Hematopoietic multipotent progenitor cell treated with erythropoietin and hydrocortisone succinate and interleukin-3 and kit ligand, for 4 days (in vitro differentiated cells): ENCODE measurements around the gene PRAMEF20.
"Not testable (repeated sequence)": the region's sequence is repeated elsewhere in the genome, so short reads cannot be mapped to it uniquely, and the experiment has no call there.

Source experiments
- DNase-seq: peaks from one replicate; pipeline ENCODE4 v3.0.0-alpha.2; 2015

Gene PRAMEF20

DNA sequence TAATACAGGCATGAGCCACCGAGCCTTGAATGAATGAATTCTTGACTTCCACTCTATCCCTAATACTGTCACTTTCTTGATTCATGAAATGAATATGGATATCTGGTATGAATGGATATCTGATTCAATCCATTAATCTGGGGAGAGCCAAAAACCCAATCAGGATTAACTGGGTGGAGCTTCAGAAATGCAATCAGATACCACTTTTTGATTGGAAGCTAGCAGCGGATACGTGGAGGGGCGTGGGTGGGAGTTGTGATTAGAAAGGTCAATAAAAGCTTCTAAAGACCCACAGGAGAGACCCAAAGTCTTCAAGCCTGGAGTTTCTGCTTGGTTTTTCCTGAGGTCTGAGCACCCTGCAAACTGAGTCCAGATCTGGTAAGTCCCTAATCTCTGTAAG is at the start of gene PRAMEF20:
TSS of gene PRAMEF20 (plus strand) at position 301 of the 400 bp plus-strand sequence. CDS start 5,905 bp downstream, outside the sequence.
- not testable (repeated sequence) for DNase-seq

DNA sequence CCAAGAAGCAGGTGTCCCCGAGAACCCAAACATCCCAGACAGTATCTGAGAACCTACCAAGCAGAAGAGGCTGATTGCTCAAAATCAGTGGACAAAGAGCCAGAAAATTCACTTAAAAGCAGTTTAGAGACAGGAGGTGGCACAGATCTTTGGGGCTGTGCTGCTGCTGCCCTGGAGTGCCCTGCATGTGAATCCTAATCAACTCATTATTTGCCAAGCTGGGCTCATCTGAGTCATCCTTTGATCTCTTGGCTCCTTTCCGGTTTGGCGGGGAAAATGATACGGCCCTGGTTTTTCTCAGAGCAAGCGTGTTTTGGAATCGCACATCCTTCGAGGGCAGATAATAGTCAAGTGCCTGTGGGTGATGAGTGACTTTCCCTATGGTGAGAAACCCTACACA is 47.9 kb upstream of the PRAMEF20 start:
- not testable (repeated sequence) for DNase-seq

DNA sequence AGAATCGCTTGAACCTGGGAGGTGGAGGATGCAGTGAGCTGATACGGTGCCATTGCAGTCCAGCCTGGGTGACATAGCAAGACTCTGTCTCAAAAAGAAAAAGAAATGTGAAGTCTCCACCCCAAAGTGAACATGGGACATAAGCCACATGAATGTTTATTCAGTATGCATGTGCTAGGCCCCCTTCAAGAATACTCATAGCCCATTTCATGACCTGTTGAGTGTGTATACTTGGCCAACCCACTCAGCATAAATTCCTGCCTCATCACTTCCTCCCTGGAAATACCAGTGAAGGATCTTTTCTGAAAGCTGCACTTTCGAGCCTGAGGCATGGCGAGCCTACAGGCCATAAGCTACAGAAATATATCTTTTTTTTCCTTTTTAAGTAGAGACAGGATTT is 45.3 kb upstream of the PRAMEF20 start:
- DNase-seq, result not testable (repeated sequence)

DNA sequence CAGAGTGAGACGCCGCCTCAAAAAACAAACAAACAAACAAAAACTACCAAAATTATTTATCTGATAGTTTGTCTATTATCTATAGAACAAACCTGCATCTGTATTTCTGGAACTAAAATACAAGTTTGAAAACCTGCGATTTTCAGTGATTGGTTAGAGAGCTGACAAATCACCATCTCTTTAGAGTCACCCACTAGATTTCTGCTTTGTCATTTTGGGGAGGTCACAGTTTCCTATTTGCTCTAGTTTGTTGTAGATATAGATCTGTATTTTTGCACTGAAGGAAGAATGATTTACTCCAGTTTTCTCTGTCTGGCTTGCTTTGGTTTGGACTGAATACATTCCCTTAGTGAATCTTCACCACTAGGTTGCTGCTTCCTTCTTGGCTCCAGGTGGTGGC is 43.7 kb upstream of the PRAMEF20 start:
- DNase-seq, result peak; percentile 33

DNA sequence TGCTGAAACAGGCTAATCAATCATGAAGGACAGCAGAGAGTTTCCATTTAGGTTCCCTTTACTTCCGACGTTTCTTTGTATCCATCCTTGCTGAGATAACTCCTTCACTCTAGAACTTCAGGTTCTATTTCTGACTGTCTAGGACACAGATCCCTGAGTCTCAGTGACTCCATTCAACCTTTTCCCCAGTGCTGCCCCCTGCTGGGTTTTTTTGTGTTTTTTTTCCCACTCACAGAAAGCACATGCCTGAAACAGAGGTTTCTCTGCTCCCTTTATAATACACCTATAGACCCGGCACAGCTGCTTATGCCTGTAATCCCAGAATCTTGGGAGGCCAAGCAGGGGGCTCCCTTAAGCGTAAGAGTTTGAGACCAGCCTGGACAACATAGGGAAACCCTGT is 41.7 kb upstream of the PRAMEF20 start:
- DNase-seq, result peak; percentile 49

DNA sequence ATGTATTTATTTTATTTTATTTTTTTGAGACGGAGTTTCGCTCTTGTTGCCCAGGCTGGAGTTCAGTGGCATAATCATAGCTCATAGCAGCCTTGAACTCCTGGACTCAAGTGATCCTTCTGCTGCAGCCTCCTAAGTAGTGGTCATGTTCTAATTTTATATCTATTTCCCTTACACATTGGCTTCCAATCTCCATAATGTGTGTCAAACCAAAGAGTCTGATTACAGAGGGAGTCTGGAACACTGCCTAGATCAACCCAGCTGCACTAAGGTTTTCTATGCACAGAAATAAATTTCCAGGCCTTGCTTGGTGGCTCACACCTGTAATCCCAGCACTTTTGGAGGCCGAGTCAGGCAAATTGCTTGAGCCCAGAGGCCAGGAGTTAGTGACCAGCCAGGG is 31.3 kb upstream of the PRAMEF20 start:
- DNase-seq, result not testable (repeated sequence)

DNA sequence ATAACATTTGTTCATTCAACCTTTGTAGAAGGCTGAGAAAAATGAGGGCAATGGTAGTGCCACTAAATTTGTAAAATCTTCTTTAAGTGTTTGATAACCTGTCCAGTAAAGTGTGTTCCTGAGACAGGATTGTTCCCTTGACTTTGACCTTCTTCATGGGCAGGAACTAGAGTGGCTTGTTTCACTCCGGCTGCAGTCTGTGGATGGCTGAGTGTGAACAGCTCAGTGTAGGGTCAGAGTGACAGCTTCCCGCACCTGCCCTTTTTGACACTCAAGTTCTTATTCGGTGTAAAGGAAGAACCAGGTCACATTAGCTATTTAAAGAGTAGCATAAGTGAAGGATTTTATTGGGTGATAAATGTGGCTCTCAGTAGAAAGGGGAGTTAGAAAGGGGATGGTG is 29.9 kb upstream of the PRAMEF20 start:
- DNase-seq, result not testable (repeated sequence)

DNA sequence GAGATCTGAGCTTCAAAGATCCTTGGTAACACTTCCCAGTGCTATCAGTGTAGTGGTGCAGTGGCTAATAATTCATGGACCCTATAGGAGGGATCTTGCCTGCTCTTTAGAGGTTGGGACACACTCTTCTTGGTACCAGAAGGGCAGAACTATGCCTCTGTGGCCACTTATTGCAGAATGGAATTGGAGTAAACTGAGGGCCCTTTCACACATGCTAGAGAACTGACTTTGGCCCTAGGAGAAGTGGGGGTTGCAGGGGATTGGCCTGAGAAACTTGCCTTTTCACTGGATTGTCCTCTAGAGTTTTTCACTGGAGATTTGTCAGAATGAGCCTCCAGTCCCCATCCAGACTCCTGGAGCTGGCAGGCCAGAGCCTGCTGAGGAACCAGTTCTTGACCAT is 20.9 kb upstream of the PRAMEF20 start, which contains the start of gene PRAMEF17:
TSS of gene PRAMEF17 (plus strand) at position 301 of the 400 bp plus-strand sequence. CDS start at position 327, 26 bp downstream.
- DNase-seq, result not testable (repeated sequence)

DNA sequence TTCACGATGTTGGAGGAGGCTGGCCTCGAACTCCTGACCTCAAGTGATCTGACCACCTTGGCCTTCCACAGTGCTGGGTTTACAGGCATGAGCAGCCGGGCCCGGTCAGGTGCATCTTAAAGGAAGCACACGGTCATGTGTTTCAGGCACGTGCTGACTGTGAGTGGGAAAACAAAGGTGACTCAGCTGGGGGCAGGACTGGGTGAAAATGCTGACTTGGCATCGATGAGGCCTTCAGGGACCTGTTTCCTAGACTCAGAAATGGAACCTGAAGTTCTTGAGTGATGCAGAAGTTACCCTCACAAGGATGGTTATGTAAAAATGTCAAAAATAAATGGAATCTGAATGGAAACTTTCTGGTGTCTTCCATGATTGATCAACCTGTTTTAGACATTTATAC is 17.2 kb upstream of the PRAMEF20 start:
- not testable (repeated sequence) for DNase-seq

DNA sequence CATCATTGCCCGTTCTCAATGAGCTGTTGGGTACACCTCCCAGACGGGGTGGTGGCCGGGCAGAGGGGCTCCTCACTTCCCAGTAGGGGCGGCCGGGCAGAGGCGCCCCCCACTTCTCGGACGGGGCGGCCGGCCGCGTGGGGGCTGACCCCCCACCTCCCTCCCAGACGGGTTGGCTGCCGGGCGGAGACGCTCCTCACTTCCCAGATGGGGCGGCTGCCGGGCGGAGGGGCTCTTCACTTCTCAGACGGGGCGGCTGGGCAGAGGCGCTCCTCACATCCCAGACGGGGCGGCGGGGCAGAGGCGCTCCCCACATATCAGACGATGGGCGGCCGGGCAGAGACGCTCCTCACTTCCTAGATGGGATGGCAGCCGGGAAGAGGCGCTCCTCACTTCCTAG is 15.5 kb upstream of the PRAMEF20 start:
- DNase-seq, result not testable (repeated sequence)

DNA sequence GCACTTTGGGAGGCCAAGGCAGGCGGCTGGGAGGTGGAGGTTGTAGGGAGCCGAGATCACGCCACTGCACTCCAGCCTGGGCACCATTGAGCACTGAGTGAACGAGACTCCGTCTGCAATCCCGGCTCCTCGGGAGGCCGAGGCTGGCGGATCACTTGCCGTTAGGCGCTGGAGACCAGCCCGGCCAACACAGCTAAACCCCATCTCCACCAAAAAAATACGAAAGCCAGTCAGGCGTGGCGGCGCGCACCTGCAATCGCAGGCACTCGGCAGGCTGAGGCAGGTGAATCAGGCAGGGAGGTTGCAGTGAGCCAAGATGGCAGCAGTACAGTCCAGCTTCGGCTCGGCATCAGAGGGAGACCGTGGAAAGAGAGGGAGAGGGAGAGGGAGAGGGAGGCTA is 14.9 kb upstream of the PRAMEF20 start:
- not testable (repeated sequence) for DNase-seq

DNA sequence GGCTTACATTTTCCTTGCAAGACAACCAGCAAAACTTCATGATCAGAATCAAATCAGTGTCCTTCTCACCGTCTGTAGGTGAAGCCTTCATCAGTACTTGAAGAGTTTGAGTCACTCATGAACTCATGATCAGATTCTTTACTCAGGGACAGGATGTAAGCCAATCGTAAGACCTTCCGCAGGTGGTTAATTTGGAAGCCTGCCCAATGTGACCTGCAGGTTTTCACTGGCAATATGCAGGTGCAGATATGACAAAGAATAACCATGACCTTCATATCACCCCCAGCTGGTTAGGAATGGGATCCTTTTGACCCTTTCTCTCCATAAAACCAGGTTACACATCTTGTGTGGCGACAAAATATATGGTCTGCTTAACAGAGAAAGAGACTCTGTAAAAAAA is 2.4 kb upstream of the PRAMEF20 start:
- no peak for DNase-seq

DNA sequence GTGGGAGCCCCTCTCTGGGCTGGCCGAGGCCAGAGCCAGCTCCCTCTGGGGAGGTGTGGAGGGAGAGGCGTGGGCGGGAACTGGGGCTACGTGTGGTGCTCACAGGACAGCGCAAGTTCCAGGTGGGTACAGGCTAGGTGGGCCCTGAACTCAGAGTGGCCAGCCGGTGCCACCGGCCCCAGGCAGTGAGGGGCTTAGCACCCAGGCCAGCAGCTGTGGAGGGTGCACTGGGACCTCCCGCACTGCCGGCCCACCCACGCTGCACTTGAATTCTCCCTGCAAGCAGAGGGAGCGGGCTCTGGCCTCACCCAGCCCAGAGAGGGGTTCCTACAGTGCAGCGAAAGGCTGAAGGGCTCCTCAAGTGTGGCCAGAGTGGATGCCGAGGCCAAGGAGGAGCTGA is 20.2 kb downstream of the PRAMEF20 start:
- no peak for DNase-seq

DNA sequence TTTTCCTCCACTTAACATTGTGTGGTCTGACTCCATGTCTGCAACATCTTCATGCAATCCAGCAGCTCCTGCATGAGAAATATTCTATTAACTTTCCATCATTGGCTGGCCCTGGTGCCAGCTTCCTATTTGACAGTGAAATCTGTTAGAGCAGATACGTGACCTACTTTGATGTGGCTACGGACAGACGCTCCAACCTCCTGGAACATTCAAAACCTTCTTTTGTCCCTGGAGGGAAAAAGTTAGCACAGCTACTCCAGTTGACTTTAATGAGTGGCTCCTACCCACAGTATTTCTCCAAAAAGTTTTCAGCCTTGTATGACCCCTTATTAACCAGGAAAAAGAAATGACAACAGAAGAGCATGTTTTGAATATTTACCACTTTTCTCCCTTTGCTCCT is 22.0 kb downstream of the PRAMEF20 start:
- no peak for DNase-seq

DNA sequence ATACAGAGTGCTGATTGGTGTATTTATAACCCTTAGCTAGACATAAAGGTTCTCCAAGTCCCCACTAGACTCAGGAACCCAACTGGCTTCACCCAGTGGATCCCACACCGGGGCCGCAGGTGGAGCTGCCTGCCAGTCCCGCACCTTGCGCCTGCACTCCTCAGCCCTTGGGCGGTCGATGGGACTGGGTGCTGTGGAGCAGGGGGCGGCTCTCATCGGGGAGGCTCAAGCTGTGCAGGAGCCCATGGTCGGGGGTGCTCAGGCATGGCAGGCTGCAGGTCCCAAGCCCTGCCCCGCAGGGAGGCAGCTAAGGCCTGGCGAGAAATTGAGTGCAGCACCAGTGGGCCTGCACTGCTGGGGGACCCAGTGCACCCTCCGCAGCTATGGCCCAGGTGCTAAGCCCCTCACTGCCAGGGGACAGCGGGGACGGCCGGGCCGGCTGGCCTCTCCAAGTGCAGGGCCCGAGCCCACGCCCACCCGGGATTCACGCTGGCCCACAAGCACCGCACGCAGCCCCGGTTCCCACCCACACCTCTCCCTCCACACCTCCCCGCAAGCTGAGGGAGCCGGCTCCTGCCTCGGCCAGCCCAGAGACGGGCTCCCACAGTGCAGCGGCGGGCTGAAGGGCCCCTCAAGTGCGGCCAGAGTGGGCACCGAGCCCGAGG is 23.6 kb downstream of the PRAMEF20 start:
- not testable (repeated sequence) for DNase-seq

DNA sequence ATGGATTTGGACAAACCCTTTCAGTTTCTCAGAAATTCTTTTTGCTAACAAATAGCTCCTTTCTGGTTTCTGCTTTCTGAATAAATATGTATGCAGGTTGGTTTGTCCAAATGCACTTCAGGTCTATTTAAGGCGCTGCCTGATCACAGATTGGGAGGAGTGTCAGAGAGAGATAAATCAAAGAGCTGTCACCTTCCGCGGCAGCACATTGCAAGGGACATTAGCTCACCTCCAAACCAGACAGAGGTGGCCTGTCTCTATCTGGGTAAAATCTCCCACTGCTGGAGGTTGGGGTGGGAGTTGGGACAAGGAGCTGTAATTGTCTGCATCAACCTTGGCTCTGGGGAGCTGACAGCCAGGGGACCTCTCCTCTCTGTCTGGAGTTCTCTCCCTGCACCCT is 25.2 kb downstream of the PRAMEF20 start:
- no peak for DNase-seq

DNA sequence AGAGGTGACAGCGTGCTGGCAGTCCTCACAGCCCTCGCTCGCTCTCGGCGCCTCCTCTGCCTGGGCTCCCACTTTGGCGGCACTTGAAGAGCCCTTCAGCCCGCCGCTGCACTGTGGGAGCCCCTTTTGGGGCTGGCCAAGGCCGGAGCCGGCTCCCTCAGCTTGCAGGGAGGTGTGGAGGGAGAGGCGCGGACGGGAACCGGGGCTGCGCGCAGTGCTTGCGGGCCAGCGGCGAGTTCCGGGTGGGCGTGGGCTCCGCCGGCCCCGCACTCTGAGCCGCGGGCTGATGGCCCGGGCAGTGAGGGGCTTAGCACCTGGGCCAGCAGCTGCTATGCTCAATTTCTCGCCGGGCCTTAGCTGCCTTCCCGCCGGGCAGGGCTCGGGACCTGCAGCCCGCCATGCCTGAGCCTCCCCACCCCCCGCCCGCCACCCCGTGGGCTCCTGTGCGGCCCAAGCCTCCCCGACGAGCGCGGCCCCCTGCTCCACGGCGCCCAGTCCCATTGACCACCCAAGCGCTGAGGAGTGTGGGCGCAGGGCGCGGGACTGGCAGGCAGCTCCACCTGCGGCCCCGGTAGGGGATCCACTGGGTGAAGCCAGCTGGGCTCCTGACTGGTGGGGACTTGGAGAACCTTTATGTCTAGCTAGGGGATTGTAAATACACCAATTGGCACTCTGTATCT is 29.0 kb downstream of the PRAMEF20 start:
- not testable (repeated sequence) for DNase-seq

DNA sequence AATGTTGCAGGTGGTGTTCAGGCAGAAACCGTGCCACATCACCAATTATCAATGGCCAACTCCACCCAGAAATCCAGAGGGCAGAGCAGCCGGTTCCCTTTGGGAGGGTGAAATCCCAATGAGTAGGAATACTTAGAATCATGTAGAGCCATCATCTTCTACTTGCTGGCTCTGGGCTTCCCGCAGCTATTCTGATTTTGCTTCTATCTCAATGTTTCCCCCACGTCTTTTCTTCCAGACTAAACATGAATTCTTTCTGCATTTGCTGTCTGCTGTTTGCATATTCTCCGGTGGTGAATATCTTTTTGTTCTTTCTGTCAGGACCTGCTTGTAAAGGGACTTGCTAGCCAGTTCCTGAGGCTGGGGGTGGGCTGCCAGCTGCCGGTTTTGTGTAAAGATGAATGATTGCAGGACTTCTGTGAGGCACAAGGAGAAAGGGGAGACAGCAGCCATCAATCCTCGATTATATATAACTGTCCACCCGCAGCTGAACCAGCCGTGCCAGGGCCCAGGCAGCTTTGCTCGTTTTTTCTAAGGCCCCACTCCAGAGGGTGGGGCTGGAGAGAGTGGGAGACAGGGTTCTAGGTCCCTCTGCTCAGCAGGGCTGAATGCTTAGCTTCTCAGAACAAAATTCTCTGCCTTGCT is 33.2 kb downstream of the PRAMEF20 start:
- DNase-seq, result no peak

DNA sequence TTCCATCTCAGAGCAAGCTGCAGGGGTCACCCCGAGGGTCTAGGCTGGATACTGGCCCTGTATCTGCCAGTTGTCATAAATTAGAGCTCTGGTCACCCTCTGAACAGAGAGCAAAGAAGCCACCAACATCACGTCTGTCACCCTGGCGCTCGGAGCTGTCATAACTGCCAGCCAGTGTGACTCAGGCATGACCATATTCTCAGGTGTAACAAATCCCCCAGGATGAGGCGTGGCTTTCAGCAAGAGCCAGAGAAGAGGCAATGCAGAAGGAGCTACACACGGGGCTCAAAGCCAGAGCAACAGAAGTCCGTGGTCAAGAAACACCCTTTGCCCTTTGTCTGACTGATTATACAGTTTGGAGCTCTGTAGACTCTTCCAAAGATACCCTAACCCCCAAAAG is 40.0 kb downstream of the PRAMEF20 start:
- no peak for DNase-seq

DNA sequence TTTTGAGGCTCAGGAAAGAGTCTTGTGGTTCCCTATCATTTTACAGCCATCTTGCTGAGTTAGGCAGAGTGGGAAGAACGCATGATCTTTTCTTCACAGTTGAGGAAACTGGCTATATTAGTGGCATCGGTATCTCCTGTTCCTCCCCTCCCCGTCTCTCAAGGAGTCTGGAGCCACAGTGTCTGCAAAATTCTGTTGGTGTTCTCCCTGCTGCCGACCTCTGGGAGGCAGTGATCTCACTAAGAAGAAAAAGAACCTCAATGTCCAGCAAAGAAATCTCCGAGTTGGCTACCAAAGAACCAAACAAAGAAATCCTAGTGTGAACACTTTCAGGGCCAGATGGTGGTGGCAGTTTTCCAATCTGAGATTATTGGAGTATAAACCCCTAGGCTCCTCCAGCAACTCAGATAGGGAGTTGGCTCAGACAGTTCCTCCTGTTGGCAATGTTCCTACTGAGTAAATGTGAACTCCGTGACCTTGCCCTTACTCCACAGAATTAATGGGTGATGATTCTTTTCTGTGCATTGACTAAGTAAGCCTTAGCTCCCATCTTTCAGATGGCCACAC is 41.2 kb downstream of the PRAMEF20 start:
- DNase-seq, result no peak

DNA sequence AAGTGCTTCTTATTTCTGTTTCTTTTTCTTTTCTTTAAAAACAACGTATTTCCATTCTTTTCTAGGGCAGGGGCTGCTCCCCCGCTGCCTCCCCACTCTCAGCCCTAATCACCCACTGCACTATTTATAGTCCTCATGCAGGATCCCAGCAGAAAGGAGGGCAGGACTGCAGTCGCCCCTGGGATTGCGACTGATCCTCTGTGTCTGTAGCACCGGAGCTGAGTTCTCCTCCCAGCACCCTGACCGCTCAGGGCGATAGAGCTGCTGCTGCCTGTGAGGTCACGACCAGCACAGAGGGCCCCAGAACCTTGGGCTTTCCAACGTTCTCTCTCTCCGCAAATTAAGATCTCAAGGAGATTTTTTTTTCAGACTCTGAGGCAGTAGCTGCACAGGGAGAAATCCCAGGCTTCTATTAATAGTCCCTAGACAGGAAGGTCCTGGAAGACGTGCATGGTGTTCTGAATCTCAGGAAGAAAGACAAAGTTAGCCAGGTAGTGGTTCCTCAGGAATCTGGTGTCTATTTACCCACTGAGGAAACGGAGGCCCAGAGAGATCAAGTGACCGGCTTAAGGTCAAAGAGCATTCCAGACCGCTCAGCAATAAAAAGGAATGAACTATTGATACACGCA is 46.8 kb downstream of the PRAMEF20 start:
- DNase-seq, result no peak

DNA sequence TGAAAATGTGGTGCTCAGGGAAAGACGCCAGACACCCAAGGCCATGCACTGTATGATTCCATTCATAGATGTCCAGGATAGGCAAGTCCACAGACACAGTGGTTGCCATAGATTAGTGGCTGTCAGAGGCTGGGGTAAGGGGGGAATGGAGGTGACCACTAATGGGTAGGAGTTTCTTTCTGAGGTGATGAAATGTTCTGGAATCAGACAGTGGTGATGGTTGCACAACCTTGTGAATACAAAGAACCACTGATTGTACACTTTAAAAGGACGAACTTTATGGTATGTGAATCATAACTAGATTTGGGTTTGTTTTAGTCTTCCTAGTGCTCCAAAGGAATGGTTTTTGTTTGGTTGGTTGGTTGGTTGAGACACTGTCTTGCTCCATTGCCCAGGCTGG is 51.7 kb downstream of the PRAMEF20 start:
- DNase-seq, result no peak

DNA sequence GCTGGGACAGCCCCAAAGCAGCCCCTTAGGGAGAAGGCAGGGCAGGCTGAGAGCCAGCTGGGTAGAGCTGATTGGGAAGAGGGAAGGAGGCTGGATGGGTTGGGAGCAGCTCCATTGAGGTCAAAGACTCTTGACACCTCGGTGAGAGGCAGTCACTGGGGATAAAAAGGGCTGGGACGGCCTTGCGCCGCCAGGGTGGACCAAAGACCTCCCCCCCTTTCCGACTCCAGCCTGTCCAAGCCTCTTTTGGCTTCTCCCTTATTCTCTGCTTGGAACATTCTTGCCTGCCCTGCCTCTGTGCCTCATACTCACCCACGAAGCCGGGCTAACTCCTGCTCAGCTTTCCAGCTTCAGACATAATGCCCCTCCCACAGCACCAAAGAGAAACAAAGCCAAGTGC is 52.4 kb downstream of the PRAMEF20 start:
- no peak for DNase-seq
